Measurements from ENCODE around the gene SOX15.
A peak's percentile ranks its signal among the peaks of the same experiment; 100 is the strongest.

Gene SOX15

DNA sequence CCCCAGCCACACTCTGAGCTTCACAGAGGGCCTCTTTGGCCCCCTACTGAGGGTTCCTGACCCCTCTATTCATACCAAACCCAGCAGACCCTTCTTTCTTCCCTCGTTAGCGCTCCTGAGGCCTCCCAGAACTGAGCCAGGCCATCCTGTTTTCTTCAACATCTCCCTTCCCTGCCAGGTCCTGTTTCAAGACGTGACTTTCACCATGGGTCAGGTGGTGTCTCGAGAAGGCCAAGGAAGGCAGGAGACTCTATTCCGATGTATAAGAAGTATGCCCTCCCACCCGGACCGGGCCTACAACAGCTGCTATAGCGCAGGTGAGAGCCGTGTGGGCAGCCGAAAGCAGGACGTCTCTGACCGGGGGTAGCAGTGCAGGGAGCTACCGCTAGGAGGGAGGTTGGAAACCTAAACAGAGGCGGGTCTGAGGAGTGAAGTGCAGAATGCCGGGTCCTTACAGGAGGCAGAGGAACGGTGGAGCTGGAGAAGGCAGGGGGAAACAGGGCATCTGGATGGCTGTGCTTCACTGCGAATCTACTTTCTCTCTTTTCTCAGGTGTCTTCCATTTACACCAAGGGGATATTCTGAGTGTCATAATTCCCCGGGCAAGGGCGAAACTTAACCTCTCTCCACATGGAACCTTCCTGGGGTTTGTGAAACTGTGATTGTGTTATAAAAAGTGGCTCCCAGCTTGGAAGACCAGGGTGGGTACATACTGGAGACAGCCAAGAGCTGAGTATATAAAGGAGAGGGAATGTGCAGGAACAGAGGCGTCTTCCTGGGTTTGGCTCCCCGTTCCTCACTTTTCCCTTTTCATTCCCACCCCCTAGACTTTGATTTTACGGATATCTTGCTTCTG lies 29.5 kb downstream of the SOX15 start:
- peak; percentile 61 for DNase-seq (ENCODE audit: insufficient read length, low spot score)
- no peak for TF ChIP-seq POU2F2 (IDR thresholded peaks at IDR 0.05; ENCODE audit: low read depth, low read length)
- TF ChIP-seq SPI1 (IDR thresholded peaks at IDR 0.05; ENCODE audit: low read depth, low read length), result no peak
- TF ChIP-seq POLR2AphosphoS5 (IDR thresholded peaks at IDR 0.05; ENCODE audit: low read depth, low read length), result no peak
- TF ChIP-seq TAF1 (IDR thresholded peaks at IDR 0.05; ENCODE audit: low read depth, low read length), result no peak
- TF ChIP-seq PAX5 (IDR thresholded peaks at IDR 0.05; ENCODE audit: insufficient read depth, low read length, severe bottlenecking), result no peak
- no peak for TF ChIP-seq POLR2A (IDR thresholded peaks at IDR 0.05; ENCODE audit: low read depth, low read length)
- FAIRE-seq, result no peak

- no peak for TF ChIP-seq POU2F2 (IDR thresholded peaks at IDR 0.05; ENCODE audit: low read depth, low read length)
- DNase-seq (ENCODE audit: insufficient read length, low spot score) (no peak), FAIRE-seq (no peak)
Observed at GRCh38 chr17:7559320-7560171, 30.3 kb downstream of the SOX15 start.

- FAIRE-seq, result no peak
- TF ChIP-seq SPI1 (IDR thresholded peaks at IDR 0.05; ENCODE audit: low read depth, low read length) (no peak), POU2F2 (IDR thresholded peaks at IDR 0.05; ENCODE audit: low read depth, low read length) (no peak), PAX5 (IDR thresholded peaks at IDR 0.05; ENCODE audit: insufficient read depth, low read length, severe bottlenecking) (no peak), POLR2AphosphoS5 (IDR thresholded peaks at IDR 0.05; ENCODE audit: low read depth, low read length) (no peak), POLR2A (IDR thresholded peaks at IDR 0.05; ENCODE audit: low read depth, low read length) (no peak), TAF1 (IDR thresholded peaks at IDR 0.05; ENCODE audit: low read depth, low read length) (no peak)
- no peak for DNase-seq (ENCODE audit: insufficient read length, low spot score)
Observed at GRCh38 chr17:7558544-7559319, 31.2 kb downstream of the SOX15 start, which contains the start of gene TNFSF13. TNFSF13 (plus strand) TSS chr17:7558750; CDS start chr17:7559040, 290 bp downstream.

- DNase-seq (ENCODE audit: insufficient read length, low spot score) (no peak), FAIRE-seq (peak; percentile 94)
- 0 out of 2 replicates have a peak, but pooled peaks have one; percentile 29 for TF ChIP-seq TAF1 (IDR thresholded peaks at IDR 0.05; ENCODE audit: low read depth, low read length)
- peak; percentile 47; the same call in 1 of the 2 replicates for TF ChIP-seq SPI1 (IDR thresholded peaks at IDR 0.05; ENCODE audit: low read depth, low read length)
- peak; percentile 53; the same call in 1 of the 2 replicates for TF ChIP-seq POU2F2 (IDR thresholded peaks at IDR 0.05; ENCODE audit: low read depth, low read length)
- no peak for TF ChIP-seq PAX5 (IDR thresholded peaks at IDR 0.05; ENCODE audit: insufficient read depth, low read length, severe bottlenecking)
- TF ChIP-seq POLR2A (IDR thresholded peaks at IDR 0.05; ENCODE audit: low read depth, low read length), result 0 out of 2 replicates have a peak, but pooled peaks have one; percentile 42
- peak; percentile 31; the same call in 1 of the 2 replicates for TF ChIP-seq POLR2AphosphoS5 (IDR thresholded peaks at IDR 0.05; ENCODE audit: low read depth, low read length)
Observed at GRCh38 chr17:7557775-7558543, 31.9 kb downstream of the SOX15 start.

- FAIRE-seq (no peak), DNase-seq (ENCODE audit: insufficient read length, low spot score) (no peak)
- TF ChIP-seq POU2F2 (IDR thresholded peaks at IDR 0.05; ENCODE audit: low read depth, low read length) (no peak), POLR2A (IDR thresholded peaks at IDR 0.05; ENCODE audit: low read depth, low read length) (no peak), POLR2AphosphoS5 (IDR thresholded peaks at IDR 0.05; ENCODE audit: low read depth, low read length) (no peak), PAX5 (IDR thresholded peaks at IDR 0.05; ENCODE audit: insufficient read depth, low read length, severe bottlenecking) (no peak), TAF1 (IDR thresholded peaks at IDR 0.05; ENCODE audit: low read depth, low read length) (no peak), SPI1 (IDR thresholded peaks at IDR 0.05; ENCODE audit: low read depth, low read length) (no peak)
Observed at GRCh38 chr17:7557147-7557764, 32.6 kb downstream of the SOX15 start.

- FAIRE-seq (no peak), DNase-seq (ENCODE audit: insufficient read length, low spot score) (no peak)
- no peak for TF ChIP-seq SPI1 (IDR thresholded peaks at IDR 0.05; ENCODE audit: low read depth, low read length)
- TF ChIP-seq POLR2AphosphoS5 (IDR thresholded peaks at IDR 0.05; ENCODE audit: low read depth, low read length), result no peak
- no peak for TF ChIP-seq POLR2A (IDR thresholded peaks at IDR 0.05; ENCODE audit: low read depth, low read length)
- no peak for TF ChIP-seq POU2F2 (IDR thresholded peaks at IDR 0.05; ENCODE audit: low read depth, low read length)
- TF ChIP-seq TAF1 (IDR thresholded peaks at IDR 0.05; ENCODE audit: low read depth, low read length), result no peak
- TF ChIP-seq PAX5 (IDR thresholded peaks at IDR 0.05; ENCODE audit: insufficient read depth, low read length, severe bottlenecking), result no peak
Observed at GRCh38 chr17:7556627-7557026, 33.3 kb downstream of the SOX15 start.

DNA sequence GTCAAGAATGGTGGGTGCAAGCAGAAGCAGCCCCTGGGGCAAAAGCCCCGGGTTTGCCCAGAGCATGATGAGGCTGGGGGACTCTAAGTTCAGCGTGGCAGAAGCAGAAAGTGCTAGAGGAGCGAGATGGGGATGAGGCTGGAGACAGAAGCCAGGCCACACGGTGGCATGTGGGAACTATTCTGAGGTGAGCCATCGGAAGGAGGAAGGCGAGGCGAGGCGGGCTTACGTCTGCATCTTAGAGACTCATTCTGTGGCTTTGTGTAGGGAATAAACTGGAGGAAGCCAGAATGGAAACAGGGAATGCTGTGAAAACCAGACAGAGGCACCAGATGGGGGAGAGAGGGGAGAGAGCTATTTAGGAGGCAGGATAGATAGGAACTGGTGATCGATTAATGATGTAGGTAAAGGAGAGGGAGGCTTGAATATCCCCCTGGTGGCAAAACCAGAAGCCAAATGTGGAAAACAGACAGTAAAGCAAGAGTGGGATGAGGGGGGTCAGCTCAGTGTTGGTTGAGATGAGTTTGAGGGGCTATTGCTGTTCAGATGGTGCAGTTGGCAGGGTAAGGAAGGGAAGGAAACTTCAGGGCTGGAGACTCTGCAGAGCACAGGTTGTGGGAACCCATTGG lies 34.5 kb downstream of the SOX15 start:
- FAIRE-seq, result no peak
- DNase-seq (ENCODE audit: insufficient read length, low spot score), result no peak
- no peak for TF ChIP-seq POU2F2 (IDR thresholded peaks at IDR 0.05; ENCODE audit: low read depth, low read length)

- FAIRE-seq, result peak; percentile 77
- DNase-seq (ENCODE audit: insufficient read length, low spot score), result no peak
- TF ChIP-seq POLR2AphosphoS5 (IDR thresholded peaks at IDR 0.05; ENCODE audit: low read depth, low read length) (no peak), POLR2A (IDR thresholded peaks at IDR 0.05; ENCODE audit: low read depth, low read length) (no peak), POU2F2 (IDR thresholded peaks at IDR 0.05; ENCODE audit: low read depth, low read length) (no peak), SPI1 (IDR thresholded peaks at IDR 0.05; ENCODE audit: low read depth, low read length) (no peak), PAX5 (IDR thresholded peaks at IDR 0.05; ENCODE audit: insufficient read depth, low read length, severe bottlenecking) (no peak), TAF1 (IDR thresholded peaks at IDR 0.05; ENCODE audit: low read depth, low read length) (no peak)
Observed at GRCh38 chr17:7553356-7553755, 36.5 kb downstream of the SOX15 start.
